IPS DF 6.9 (cell line): ENCODE measurements around the gene CHD3.

Experiments
- DNase-seq: peaks from one replicate; pipeline ENCODE4 v3.0.0-alpha.2; 2013; ENCODE audit warnings: low read depth, low spot score
- H3K27ac ChIP-seq: one replicate; pipeline ENCODE4 v1.5.1; 2013; ENCODE audit warnings: low read length, control low read depth
- H3K27me3 ChIP-seq: 2 replicates; pipeline ENCODE4 v1.6.1; 2013; ENCODE audit warnings: mild to moderate bottlenecking, low read length; ENCODE audit not compliant: control insufficient read depth, insufficient read depth
- H3K36me3 ChIP-seq: 2 replicates; pipeline ENCODE4 v1.6.1; 2013; ENCODE audit warnings: low read length; ENCODE audit not compliant: control insufficient read depth, insufficient read depth
- H3K4me1 ChIP-seq: 2 replicates; pipeline ENCODE4 v1.6.1; 2013; ENCODE audit warnings: low read length; ENCODE audit not compliant: control insufficient read depth, insufficient read depth
- H3K4me3 ChIP-seq: 2 replicates; pipeline ENCODE4 v1.5.1; 2013; ENCODE audit warnings: mild to moderate bottlenecking, low read length
- H3K9me3 ChIP-seq: 2 replicates; pipeline ENCODE4 v1.6.1; 2013; ENCODE audit warnings: low read length, inconsistent platforms; ENCODE audit not compliant: control insufficient read depth, insufficient read depth
- WGBS: extraction: QIAGEN DNeasy Blood & Tissue Kit; methylation state at CpG from one replicate; pipeline ENCODE4 v1.1.7; 2013; ENCODE audit warnings: mixed read lengths, missing lambda C conversion rate; ENCODE audit not compliant: insufficient read length, insufficient coverage; 5-methylcytosine and 5-hydroxymethylcytosine counted together

Gene CHD3

DNA sequence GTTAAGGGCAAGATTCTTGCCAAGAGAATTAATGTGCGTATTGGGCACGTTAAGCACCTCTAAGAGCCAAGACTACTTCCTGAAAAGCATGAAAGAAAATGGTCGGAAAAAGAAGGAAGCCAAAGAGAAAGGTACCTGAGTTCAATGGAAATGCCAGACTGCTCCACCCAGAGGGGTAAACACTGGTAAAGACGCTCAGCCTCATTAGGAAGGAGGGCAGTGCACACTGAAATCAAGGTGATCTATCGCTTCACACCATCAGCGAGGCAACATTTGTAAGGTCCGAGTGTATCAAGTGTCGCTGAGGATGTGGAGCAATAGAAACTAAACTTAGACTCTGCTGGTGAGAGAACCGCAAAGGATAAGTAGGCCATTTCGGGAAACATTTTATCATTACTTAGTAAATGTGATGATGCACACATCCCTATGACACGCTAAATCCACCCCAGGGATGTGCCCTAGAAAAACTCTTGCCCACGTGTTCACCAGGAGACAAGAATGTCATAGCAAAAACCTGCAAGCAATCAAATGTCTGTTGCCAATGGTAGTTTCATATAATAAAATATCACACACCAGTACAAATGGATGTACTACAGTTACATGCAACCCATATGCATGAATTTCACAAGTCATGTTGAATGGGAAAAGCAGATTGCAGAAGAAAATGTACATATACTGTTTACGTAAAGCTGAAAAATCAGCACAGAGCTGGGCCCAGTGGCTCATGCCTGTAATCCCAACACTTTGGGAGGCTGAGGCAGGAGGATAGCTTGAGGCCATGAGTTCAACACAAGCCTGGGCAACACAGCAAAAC is 67.0 kb downstream of the CHD3 start:
- no CpG with 5 or more reads among the region's 13 CpGs for WGBS
- Histone ChIP-seq H3K4me3 (no peak overlapping the region), H3K9me3 (no peaks in the 10 kb centered on the region), H3K36me3 (no peaks in the 10 kb centered on the region), H3K27ac (no peak overlapping the region), H3K4me1 (no peaks in the 10 kb centered on the region), H3K27me3 (no peaks in the 10 kb centered on the region)
- no peak for DNase-seq

DNA sequence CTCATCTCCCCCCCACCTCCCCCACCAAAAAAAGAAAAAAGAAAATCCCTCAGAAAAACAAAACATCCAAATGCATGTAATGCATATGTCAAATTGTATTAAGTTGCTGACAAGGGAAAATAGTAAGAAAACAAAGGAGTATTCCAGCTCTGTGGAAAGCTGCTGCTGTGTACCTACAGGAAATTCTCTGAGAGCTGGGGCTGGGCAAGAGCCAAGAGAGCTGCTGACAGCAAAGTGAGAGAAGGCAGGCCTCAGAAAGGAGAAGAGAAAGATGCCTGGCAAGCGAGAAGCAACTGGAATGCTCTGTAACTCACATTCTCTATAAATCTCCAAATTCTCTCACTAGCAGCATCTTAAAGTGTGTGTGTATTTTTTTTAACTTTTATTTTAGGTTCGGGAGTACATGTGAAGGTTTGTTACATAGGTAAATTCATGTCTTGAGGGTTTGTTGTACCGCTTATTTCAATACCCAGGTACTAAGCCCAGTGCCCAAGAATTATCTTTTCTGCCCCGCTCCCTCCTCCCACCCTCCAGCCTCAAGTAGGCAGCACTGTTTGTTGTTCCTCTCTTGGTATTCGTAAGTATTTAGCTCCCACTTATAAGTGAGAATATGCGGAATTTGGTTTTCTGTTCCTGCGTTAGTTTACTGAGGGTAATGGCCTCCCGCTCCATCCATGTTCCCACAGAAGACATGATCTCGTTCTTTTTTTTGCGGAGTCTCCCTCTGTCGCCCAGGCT is 67.8 kb downstream of the CHD3 start:
- Histone ChIP-seq H3K4me1 (no peaks in the 10 kb centered on the region), H3K27me3 (no peaks in the 10 kb centered on the region), H3K9me3 (no peaks in the 10 kb centered on the region), H3K27ac (no peak overlapping the region), H3K36me3 (no peaks in the 10 kb centered on the region), H3K4me3 (no peak overlapping the region)
- no CpG with 5 or more reads among the region's 11 CpGs for WGBS
- DNase-seq: no peak

DNA sequence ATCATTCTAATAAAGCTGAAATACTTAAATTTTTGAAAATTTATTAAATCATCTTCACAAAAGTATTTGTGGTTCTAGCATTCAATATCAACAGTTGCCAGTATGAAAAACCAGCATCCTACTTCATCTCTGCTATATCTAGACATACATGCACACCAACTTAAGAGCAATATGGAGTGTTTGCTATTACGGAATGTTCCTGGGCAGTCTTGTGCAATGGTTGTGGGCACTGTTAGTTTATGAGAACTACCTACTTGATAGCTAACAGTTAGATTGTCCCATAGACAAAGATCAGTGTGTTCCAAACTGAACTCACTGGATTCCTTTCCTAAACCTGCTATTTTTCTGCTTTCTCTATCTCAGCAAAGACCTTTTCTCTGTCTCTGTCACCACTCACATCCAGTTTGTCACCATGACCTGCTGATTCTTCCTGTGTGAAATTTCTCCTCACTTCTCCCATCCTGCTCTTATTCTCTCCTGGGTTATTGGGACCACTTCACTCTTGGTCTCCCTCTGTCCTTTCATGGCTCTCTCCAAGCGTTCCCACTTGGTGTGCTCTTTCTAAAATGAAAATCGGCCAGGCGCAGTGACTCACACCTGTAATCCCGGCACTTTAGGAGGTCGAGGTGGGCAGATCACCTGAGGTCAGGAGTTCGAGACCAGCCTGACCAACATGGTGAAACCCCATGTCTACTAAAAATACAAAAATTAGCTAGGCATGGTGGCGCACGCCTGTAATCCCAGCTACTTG is 71.1 kb downstream of the CHD3 start:
- no peaks in the 10 kb centered on the region for H3K27me3 ChIP-seq
- H3K4me1 ChIP-seq: no peaks in the 10 kb centered on the region
- no peaks in the 10 kb centered on the region for H3K36me3 ChIP-seq
- H3K9me3 ChIP-seq: no peaks in the 10 kb centered on the region
- H3K4me3 ChIP-seq: no peak overlapping the region
- no peak overlapping the region for H3K27ac ChIP-seq
- no peak for DNase-seq
- no CpG with 5 or more reads among the region's 9 CpGs for WGBS

DNA sequence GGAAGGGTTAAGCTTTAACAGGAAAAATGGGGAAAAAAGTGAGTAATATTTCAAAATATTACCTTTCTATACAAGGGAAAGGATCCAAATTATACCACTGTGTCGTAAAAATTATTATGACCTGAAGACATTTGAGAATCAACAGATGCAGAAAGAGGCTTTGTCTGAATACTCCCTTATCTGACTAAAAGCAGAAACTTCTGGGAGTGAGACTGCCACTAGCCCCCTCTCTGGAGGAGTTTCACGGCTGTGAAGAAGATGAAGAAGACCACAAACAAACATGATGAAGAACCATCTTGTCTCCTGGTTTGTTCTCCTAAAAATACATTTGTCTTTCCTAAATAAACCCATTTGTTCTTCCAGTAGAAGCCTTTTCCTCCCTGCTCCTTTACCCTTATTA is 72.8 kb downstream of the CHD3 start:
- Histone ChIP-seq H3K4me3 (no peak overlapping the region), H3K9me3 (no peaks in the 10 kb centered on the region), H3K27ac (no peak overlapping the region), H3K36me3 (no peaks in the 10 kb centered on the region), H3K4me1 (no peaks in the 10 kb centered on the region), H3K27me3 (no peaks in the 10 kb centered on the region)
- WGBS: no CpG with 5 or more reads among the region's 2 CpGs
- no peak for DNase-seq
